Endothelial cell of umbilical vein (primary cell): ENCODE data around the gene RXFP4. TPM values are rescaled to one million over a fixed set of nuclear protein-coding genes. Genes with fewer than 3 reads are reported as not detected.
A peak's percentile ranks its signal among the peaks of the same experiment; 100 is the strongest.

Experiments used
- BruUV-seq: library from RNA; stranded (reverse); fragments of 400-500 nt; replicated peaks from 2 replicates; lab custom pipeline; 2021; lab: Mats Ljungman, UMichigan
- CTCF ChIA-PET: fragments of 300-600, 350-600 bp; sonication (Branson Sonifier 250); formaldehyde crosslinking; loops from one replicate; lab custom pipeline; 2021; ENCODE audit warnings: antibody characterized with exemption, inconsistent platforms; lab: Charles Lee
- POLR2A ChIA-PET: fragments of 300-600, 350-600 bp; sonication (Branson Sonifier 250); formaldehyde crosslinking; loops from one replicate; lab custom pipeline; 2021; ENCODE audit warnings: antibody characterized with exemption, inconsistent platforms; lab: Charles Lee
- DNase-seq: peaks from one replicate; pipeline ENCODE4 v3.0.0-alpha.2; 2011; ENCODE audit warnings: low read depth, low spot score
- FAIRE-seq: peaks from 2 replicates; lab custom pipeline; 2011; peaks lifted over from hg19 to GRCh38; lab: Jason Lieb, UNC
- H2AFZ ChIP-seq: 2 replicates; pipeline ENCODE4 v1.6.0; 2012; ENCODE audit warnings: low read depth, low read length, control low read depth, inconsistent platforms
- H3K27ac ChIP-seq: 2 replicates; pipeline ENCODE4 v1.5.1; 2011; ENCODE audit warnings: low read depth, mild to moderate bottlenecking, control low read depth, low read length, moderate library complexity; ENCODE audit not compliant: insufficient read depth
- H3K27me3 ChIP-seq, 2 experiments: 2 replicates each; pipeline versions ENCODE4 v1.6.0 to v1.6.1; 2011; ENCODE audit warnings: low read length in 2 of 2, mixed read lengths in 1 of 2; ENCODE audit not compliant: control insufficient read depth in 2 of 2, insufficient read depth in 2 of 2
- H3K36me3 ChIP-seq, 2 experiments: 2 replicates in 1 of 2; 3 replicates in 1 of 2; pipeline ENCODE4 v1.5.1; 2011; ENCODE audit warnings: low read length in 2 of 2, mild to moderate bottlenecking in 1 of 2, moderate library complexity in 1 of 2; ENCODE audit not compliant: control insufficient read depth in 2 of 2, insufficient read depth in 2 of 2; ENCODE audit errors: extremely low read depth in 1 of 2
- H3K4me1 ChIP-seq: 3 replicates; pipeline ENCODE4 v1.5.1; 2011; ENCODE audit warnings: mild to moderate bottlenecking, low read length; ENCODE audit not compliant: control insufficient read depth, insufficient read depth; ENCODE audit errors: extremely low read depth
- H3K4me2 ChIP-seq: 2 replicates; pipeline ENCODE4 v1.6.1; 2011; ENCODE audit warnings: low read length, control low read depth, mixed read lengths; ENCODE audit not compliant: insufficient read depth
- H3K4me3 ChIP-seq, 3 experiments: fragments of 200-600 bp in 1 of 3; sonication (generic), shearing (Covaris generic) in 1 of 3; replicated peaks in 1 of 3; 2 replicates each; pipeline ENCODE4 v1.5.1; 2011 to 2016; ENCODE audit warnings: control low read depth in 3 of 3, low read length in 3 of 3, mild to moderate bottlenecking in 2 of 3, inconsistent platforms in 1 of 3, low read depth in 1 of 3, moderate library complexity in 1 of 3; ENCODE audit not compliant: insufficient read depth in 1 of 3
- H3K79me2 ChIP-seq: 2 replicates; pipeline ENCODE4 v1.6.0; 2012; ENCODE audit warnings: low read length, inconsistent platforms; ENCODE audit not compliant: control insufficient read depth, insufficient read depth
- H3K9ac ChIP-seq: replicated peaks from 2 replicates; pipeline ENCODE3; 2011; ENCODE audit warnings: low read length, control low read depth; ENCODE audit not compliant: insufficient read depth; ENCODE audit errors: extremely low read depth
- H3K9me1 ChIP-seq: replicated peaks from 3 replicates; pipeline ENCODE4 v1.6.0; 2011; ENCODE audit warnings: mild to moderate bottlenecking, low read length; ENCODE audit not compliant: control insufficient read depth, insufficient read depth; ENCODE audit errors: extremely low read depth
- H3K9me3 ChIP-seq: replicated peaks from 2 replicates; pipeline ENCODE4 v1.5.1; 2012; ENCODE audit warnings: low read length, inconsistent platforms; ENCODE audit not compliant: control insufficient read depth, insufficient read depth
- H4K20me1 ChIP-seq: replicated peaks from 2 replicates; pipeline ENCODE3; 2011; ENCODE audit warnings: mild to moderate bottlenecking, low read length; ENCODE audit not compliant: control insufficient read depth, insufficient read depth; ENCODE audit errors: extremely low read depth
- FOS ChIP-seq: IDR thresholded peaks from 2 replicates; pipeline ENCODE4 v1.6.1; 2011; ENCODE audit warnings: mild to moderate bottlenecking, low read length, moderate library complexity, borderline replicate concordance; ENCODE audit not compliant: insufficient read depth
- POLR2A ChIP-seq: IDR thresholded peaks from 2 replicates; pipeline ENCODE4 v1.6.1; 2012; ENCODE audit warnings: low read depth, mild to moderate bottlenecking, control low read depth, low read length
- POLR2AphosphoS5 ChIP-seq: IDR thresholded peaks from 2 replicates; pipeline ENCODE4 v1.6.1; 2012; ENCODE audit warnings: low read depth, mild to moderate bottlenecking, control low read depth, low read length, moderate library complexity; ENCODE audit not compliant: insufficient read depth
- dilution Hi-C: fragments of 300-500 bp; cut with MboI; formaldehyde crosslinking; loops from one replicate; pipeline ENCODE4 v1.15.0; 2019; ENCODE audit warnings: low sequenced_read_pairs; ENCODE audit not compliant: extremely low pct_ligation_motif_present
- intact Hi-C: fragments of 100-400 bp; cut with micrococcal nuclease; formaldehyde crosslinking; loops from one replicate; pipeline ENCODE4 v1.10.0; 2022
- polyA plus RNA-seq, 4 experiments: library from polyadenylated mRNA; depleted of rRNA in 3 of 4; stranded (reverse) in 3 of 4; unstranded in 1 of 4; fragments of >200 nt; gene quantifications; 2 replicates each; pipeline versions ENCODE4 v1.2.1 to v1.2.3, GENCODE V29; 2011 to 2012; ENCODE audit warnings: missing spikeins in 1 of 4
- total RNA-seq: library from RNA; stranded (reverse); gene quantifications from 2 replicates; pipeline ENCODE4 v1.2.3, GENCODE V29; 2021
- TF ChIP-seq, protein P1 (sequence below), 2 donors: IDR thresholded peaks; 1 replicate in 1 of 2; 2 replicates in 1 of 2; pipeline ENCODE4 v1.5.1; 2011; ENCODE audit warnings: low read length in 2 of 2, mild to moderate bottlenecking in 2 of 2, moderate library complexity in 2 of 2, control low read depth in 1 of 2, inconsistent platforms in 1 of 2, low read depth in 1 of 2; ENCODE audit not compliant: insufficient read depth in 1 of 2; ENCODE audit errors: extremely low read depth in 1 of 2

RXFP4 gene
- total and polyA plus RNA-seq, 2 donors (not counting 3 experiments of a cell fraction or from before 2014, with no cell fraction given), result not detected

GRCh38 chr1:155934097-155934935 is 7.1 kb upstream of the RXFP4 start, which contains the start of gene KHDC4:
TSS of gene KHDC4 (minus strand) at chr1:155934413. CDS start at chr1:155934373, 40 bp downstream.
- TF ChIP-seq POLR2A (peak; percentile 85), FOS (no peak), POLR2AphosphoS5 (peak; percentile 89)
- TF ChIP-seq, protein P1, sequence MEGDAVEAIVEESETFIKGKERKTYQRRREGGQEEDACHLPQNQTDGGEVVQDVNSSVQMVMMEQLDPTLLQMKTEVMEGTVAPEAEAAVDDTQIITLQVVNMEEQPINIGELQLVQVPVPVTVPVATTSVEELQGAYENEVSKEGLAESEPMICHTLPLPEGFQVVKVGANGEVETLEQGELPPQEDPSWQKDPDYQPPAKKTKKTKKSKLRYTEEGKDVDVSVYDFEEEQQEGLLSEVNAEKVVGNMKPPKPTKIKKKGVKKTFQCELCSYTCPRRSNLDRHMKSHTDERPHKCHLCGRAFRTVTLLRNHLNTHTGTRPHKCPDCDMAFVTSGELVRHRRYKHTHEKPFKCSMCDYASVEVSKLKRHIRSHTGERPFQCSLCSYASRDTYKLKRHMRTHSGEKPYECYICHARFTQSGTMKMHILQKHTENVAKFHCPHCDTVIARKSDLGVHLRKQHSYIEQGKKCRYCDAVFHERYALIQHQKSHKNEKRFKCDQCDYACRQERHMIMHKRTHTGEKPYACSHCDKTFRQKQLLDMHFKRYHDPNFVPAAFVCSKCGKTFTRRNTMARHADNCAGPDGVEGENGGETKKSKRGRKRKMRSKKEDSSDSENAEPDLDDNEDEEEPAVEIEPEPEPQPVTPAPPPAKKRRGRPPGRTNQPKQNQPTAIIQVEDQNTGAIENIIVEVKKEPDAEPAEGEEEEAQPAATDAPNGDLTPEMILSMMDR (IDR thresholded peaks at IDR 0.05; ENCODE audit: extremely low read depth in 1 of 2, insufficient read depth in 1 of 2, low read depth in 1 of 2, low read length in 2 of 2), result peak in 1 of 2 donors; percentile 10
- intact Hi-C loops (loop anchor here (1.0 kb wide), 4 partner anchors 36 to 120 kb away; partner anchors contain the start of genes LAMTOR2 and SYT11), dilution Hi-C loops (no loop called here)
- CTCF ChIA-PET, result interaction anchor here (1.2 to 6.7 kb wide), 8 partner anchors 12 to 132 kb away, joined by 3 to 57 read pairs (median 4); partner anchors contain the start of gene ARHGEF2
- peak within 1 kb of the TSS; percentile 38 to 97 (median 92) for H3K4me3 ChIP-seq
- POLR2A ChIA-PET, result interaction anchor here (0.6 to 1.3 kb wide), 4 partner anchors 33 to 62 kb away, joined by 3 to 8 read pairs (median 3); no protein-coding TSS in a partner anchor
- H3K36me3 ChIP-seq, result peaks cover 4 to 9% of the 10 kb centered on the region in 2 experiments
- no peaks in the 10 kb centered on the region for H3K9me1 ChIP-seq
- H3K27ac ChIP-seq, result peak within 1 kb of the TSS; percentile 60
- peaks cover 47% of the 10 kb centered on the region for H3K79me2 ChIP-seq
- no TSS peak for BruUV-seq
- H3K9me3 ChIP-seq, result no peaks in the 10 kb centered on the region
- peaks cover 2% of the 10 kb centered on the region for H4K20me1 ChIP-seq
- peak within 1 kb of the TSS; percentile 93 for H3K4me2 ChIP-seq
- H3K9ac ChIP-seq, result peak within 1 kb of the TSS; percentile 84
- no peaks in the 10 kb centered on the region for H3K27me3 ChIP-seq
- peak; percentile 98 for FAIRE-seq
- peak within 1 kb of the TSS; percentile 32 for H2AFZ ChIP-seq
- peaks cover 46% of the 10 kb centered on the region for H3K4me1 ChIP-seq
- peak; percentile 100 for DNase-seq
